ENCODE results near the gene CDH23.

- TF ChIP-seq CTCF (IDR thresholded peaks at IDR 0.05) (no peak), EZH2 (IDR thresholded peaks at IDR 0.05; ENCODE audit: borderline replicate concordance, insufficient read depth, low read depth, low read length, poor library complexity, severe bottlenecking) (no peak)
Measured at GRCh38 chr10:71571460-71572175, 174.9 kb downstream of the CDH23 start.
